MCF 10A (cell line): ENCODE measurements around the gene SLC22A15. TPM values are rescaled to one million over a fixed set of nuclear protein-coding genes. Genes with fewer than 3 reads are reported as not detected.
A peak's percentile ranks its signal among the peaks of the same experiment; 100 is the strongest.

Experiments used
- BruUV-seq: library from RNA; stranded (reverse); fragments of 400-500 nt; replicated peaks from 2 replicates; lab custom pipeline; 2021; lab: Mats Ljungman, UMichigan
- CTCF ChIA-PET: fragments of 300-600 bp; sonication (Branson Sonifier 250); formaldehyde crosslinking; extraction: SDS; loops from one replicate; lab custom pipeline; 2021; ENCODE audit warnings: antibody characterized with exemption, inconsistent platforms; lab: Yijun Ruan, JAX
- POLR2A ChIA-PET: fragments of 300-600, 350-650 bp; sonication (Branson Sonifier 250); formaldehyde crosslinking; extraction: SDS; loops from one replicate; lab custom pipeline; 2020; ENCODE audit warnings: antibody characterized with exemption, inconsistent platforms; lab: Yijun Ruan, JAX
- DNase-seq: peaks from one replicate; pipeline ENCODE4 v3.0.0-alpha.2; 2018; ENCODE audit not compliant: unreplicated experiment
- H3K27ac Mint-ChIP-seq: one replicate; pipeline ENCODE4 v1.8.0; 2022; ENCODE audit warnings: mild to moderate bottlenecking, low read depth, mixed read lengths; ENCODE audit not compliant: unreplicated experiment
- H3K27me3 Mint-ChIP-seq: one replicate; pipeline ENCODE4 v1.8.0; 2022; ENCODE audit warnings: mixed read lengths; ENCODE audit not compliant: insufficient read depth, unreplicated experiment
- H3K36me3 Mint-ChIP-seq: one replicate; pipeline ENCODE4 v1.8.0; 2022; ENCODE audit warnings: mild to moderate bottlenecking, moderate library complexity, mixed read lengths; ENCODE audit not compliant: insufficient read depth, unreplicated experiment
- H3K4me1 Mint-ChIP-seq: one replicate; pipeline ENCODE4 v1.8.0; 2022; ENCODE audit warnings: mixed read lengths; ENCODE audit not compliant: insufficient read depth, unreplicated experiment
- H3K4me3 Mint-ChIP-seq: one replicate; pipeline ENCODE4 v1.8.0; 2022; ENCODE audit warnings: mild to moderate bottlenecking, moderate library complexity, mixed read lengths; ENCODE audit not compliant: unreplicated experiment
- H3K9me3 Mint-ChIP-seq: one replicate; pipeline ENCODE4 v1.8.0; 2022; ENCODE audit warnings: mixed read lengths; ENCODE audit not compliant: unreplicated experiment
- CTCF ChIP-seq: fragments of 200-600 bp; IDR thresholded peaks from one replicate; pipeline ENCODE4 v1.8.0; 2022; ENCODE audit warnings: antibody characterized with exemption, mild to moderate bottlenecking; ENCODE audit not compliant: unreplicated experiment
- intact Hi-C: fragments of 100-400 bp; cut with micrococcal nuclease; formaldehyde crosslinking; loops from 2 replicates; pipeline ENCODE4 v1.14.1; 2022
- total RNA-seq: library from RNA; stranded (reverse); gene quantifications from 2 replicates; pipeline ENCODE4 v1.2.3, GENCODE V29; 2022

Gene SLC22A15
- total RNA-seq, 1 experiment from 2014 or later, result 32.4 TPM

DNA sequence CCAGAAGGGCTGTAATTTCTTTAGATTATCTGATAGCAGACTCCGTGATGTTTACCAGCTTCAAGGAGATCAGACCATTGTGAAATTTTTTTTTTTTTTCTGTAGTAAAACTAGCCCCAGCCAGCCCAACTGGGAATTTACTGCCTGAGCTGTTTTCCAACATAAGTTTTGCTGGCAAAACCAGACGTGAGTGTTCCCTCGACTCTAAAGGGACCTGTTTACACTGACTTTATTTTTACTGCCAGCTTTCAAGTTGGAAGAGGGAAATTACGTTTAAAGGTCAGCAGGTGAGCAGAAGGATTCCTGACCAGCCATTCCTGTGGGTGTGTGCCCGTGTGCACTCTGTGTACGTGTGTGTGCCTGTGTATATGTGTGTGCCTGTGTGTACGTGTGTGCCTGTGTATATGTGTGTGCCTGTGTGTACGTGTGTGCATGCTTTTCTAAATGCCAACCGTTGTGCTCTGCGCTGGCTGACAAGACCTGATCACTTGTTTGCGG lies 135.3 kb downstream of the SLC22A15 start:
- intact Hi-C loops, result no loop called here
- Mint-ChIP-seq H3K4me3 (no peak overlapping the region), H3K27ac (peak overlapping the region; percentile 86), H3K27me3 (no peaks in the 10 kb centered on the region), H3K9me3 (no peaks in the 10 kb centered on the region), H3K36me3 (no peaks in the 10 kb centered on the region), H3K4me1 (peaks cover 33% of the 10 kb centered on the region)
- TF ChIP-seq CTCF, result no peak
- CTCF ChIA-PET, result interaction anchor here (0.7 to 1.5 kb wide), 3 partner anchors 13 to 78 kb away, joined by 3 to 8 read pairs (median 3); no protein-coding TSS in a partner anchor
- POLR2A ChIA-PET, result interaction anchor here (0.6 to 2.3 kb wide), 5 partner anchors 10 to 1330 kb away, joined by 3 to 11 read pairs (median 5); no protein-coding TSS in a partner anchor
- DNase-seq, result peak; percentile 56
- no TSS peak for BruUV-seq

DNA sequence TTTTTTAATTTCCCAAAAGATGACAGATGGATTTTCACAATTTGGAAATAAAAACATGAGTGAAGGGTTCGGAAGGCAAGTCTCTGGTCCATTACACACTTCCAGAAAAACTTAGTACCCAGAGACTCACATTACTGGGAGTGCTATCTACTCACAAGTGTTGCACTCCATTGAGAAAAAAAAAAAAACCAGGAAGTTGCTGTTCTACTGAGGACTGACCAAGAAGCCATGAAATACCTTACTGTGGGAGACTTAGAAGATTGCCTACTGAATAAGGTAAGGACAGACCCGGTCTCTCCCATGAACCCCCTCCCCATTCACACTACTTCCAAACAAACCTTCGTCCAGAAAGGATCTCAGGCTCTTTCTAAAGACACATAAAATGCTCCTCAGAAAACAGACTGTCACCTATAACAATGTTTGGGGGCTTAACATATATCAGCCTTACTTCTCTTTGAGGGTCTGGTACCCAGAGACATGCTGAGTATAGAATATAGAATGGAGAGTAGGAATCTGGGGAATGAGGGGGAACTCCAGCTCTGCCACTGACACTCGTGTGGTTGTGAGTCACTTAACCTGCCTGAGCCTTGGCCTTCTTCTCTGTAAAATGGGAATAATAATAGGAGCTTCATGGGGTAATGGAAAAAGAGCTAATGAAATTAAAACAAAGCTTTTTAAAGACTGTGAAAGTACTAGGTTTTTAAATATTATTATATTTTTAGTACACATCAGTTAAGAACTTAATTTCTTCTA lies 136.3 kb downstream of the SLC22A15 start:
- H3K4me1 Mint-ChIP-seq, result peaks cover 33% of the 10 kb centered on the region

GRCh38 chr1:116113615-116114014 lies 137.3 kb downstream of the SLC22A15 start:
- H3K9me3 Mint-ChIP-seq, result no peaks in the 10 kb centered on the region
- POLR2A ChIA-PET, result no interaction called here

More for the DNA sequence above, 136.3 kb downstream of the SLC22A15 start:
- Mint-ChIP-seq H3K9me3 (no peaks in the 10 kb centered on the region), H3K27ac (peak overlapping the region; percentile 86), H3K27me3 (no peaks in the 10 kb centered on the region), H3K36me3 (no peaks in the 10 kb centered on the region), H3K4me3 (no peak overlapping the region)
- TF ChIP-seq CTCF, result no peak
- no TSS peak for BruUV-seq
- ChIA-PET CTCF (no interaction called here), POLR2A (no interaction called here)
- no peak for DNase-seq
- intact Hi-C loops, result no loop called here

More at GRCh38 chr1:116113615-116114014, 137.3 kb downstream of the SLC22A15 start:
- CTCF ChIA-PET, result interaction anchor here (0.6 kb wide), 1 partner anchor 423 kb away, joined by 3 read pairs; no protein-coding TSS in a partner anchor
- Mint-ChIP-seq H3K4me1 (peaks cover 33% of the 10 kb centered on the region), H3K36me3 (no peaks in the 10 kb centered on the region), H3K4me3 (no peak overlapping the region), H3K27ac (no peak overlapping the region), H3K27me3 (no peaks in the 10 kb centered on the region)
- DNase-seq, result no peak
- intact Hi-C loops, result no loop called here
- BruUV-seq, result no TSS peak
- TF ChIP-seq CTCF, result no peak
